Skin of body (tissue), 2 donors: ENCODE measurements around the gene ITPK1. TPM values are rescaled to one million over a fixed set of nuclear protein-coding genes. Genes with fewer than 3 reads are reported as not detected.

ENCODE experiments used
- DNase-seq: peaks from one replicate; lab custom pipeline; 2025; lab: John Stamatoyannopoulos, UW
- total RNA-seq: library from RNA; depleted of rRNA; stranded (reverse); fragments of >200 nt; gene quantifications from one replicate; pipeline ENCODE4 v1.2.3, GENCODE V29; 2014

ITPK1 gene
- total RNA-seq, 1 donor from 2014 or later: 7.6 TPM

DNA sequence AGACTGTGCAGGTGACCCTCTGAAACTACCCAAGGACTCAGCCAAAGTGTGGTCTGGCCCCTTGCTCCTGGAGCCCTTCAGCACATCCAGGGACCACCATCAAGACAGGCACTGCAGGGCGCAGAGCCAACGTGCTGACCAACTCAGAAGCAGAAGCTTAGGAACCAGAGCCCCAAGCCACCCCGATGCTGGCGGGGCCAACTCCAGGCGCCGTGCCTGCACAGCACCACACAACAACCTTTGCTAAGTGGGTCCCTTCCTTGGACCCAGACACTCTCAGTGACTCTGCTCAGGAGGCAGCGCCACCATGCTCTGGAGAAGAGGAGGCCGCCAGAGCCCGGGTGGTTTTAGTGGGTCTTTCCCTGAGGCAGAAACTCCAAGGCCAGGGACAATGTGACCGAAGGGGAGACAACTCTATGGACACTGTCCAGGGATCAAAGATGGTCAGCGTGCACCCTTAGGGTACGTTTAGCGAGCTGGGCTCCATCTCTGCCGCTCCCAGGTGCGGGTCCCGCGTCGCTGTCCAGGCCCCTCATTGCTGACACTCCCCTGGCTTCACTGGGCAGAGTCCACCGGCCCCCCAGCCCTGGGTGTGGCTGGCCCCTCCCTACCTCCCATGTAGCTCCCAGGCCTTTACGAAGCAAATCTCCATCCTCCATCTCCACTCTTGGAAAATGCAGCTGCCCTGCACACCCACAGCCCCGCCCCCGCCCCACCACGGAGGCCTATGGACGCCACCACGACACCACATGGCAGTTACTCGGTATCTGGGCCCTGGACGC is 176.6 kb downstream of the ITPK1 start:
- DNase-seq: no peak

DNA sequence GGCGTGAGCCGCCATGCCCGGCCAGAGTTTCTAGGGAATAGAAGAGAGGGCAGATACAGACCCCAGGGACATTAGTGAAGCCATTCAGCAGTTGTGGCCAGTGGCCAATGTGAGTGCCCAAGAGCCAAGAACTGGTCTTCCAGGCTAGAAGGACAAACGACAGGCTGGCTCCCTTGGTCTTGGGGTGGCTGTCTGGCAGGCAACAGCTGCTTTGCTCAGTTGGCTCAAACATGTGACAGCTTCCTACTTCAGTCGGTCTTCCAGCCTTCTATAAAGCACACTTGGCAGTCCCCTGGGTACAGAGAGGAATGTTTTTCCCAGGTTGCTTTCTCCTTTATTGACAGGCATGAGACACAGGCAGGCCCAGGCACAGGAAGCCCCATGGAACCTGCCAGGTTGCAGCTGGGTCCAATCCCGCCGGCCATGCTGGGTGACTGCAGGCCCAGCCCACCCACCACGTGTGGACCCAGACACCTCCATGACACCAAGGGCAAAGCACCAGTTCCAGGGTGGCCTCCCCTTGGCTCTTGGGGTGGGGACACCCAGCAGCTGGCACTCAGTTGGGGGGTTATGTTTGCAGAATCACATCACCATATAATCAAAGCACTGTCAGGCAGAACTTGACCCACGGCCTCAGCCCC is 177.4 kb downstream of the ITPK1 start:
- DNase-seq: no peak

DNA sequence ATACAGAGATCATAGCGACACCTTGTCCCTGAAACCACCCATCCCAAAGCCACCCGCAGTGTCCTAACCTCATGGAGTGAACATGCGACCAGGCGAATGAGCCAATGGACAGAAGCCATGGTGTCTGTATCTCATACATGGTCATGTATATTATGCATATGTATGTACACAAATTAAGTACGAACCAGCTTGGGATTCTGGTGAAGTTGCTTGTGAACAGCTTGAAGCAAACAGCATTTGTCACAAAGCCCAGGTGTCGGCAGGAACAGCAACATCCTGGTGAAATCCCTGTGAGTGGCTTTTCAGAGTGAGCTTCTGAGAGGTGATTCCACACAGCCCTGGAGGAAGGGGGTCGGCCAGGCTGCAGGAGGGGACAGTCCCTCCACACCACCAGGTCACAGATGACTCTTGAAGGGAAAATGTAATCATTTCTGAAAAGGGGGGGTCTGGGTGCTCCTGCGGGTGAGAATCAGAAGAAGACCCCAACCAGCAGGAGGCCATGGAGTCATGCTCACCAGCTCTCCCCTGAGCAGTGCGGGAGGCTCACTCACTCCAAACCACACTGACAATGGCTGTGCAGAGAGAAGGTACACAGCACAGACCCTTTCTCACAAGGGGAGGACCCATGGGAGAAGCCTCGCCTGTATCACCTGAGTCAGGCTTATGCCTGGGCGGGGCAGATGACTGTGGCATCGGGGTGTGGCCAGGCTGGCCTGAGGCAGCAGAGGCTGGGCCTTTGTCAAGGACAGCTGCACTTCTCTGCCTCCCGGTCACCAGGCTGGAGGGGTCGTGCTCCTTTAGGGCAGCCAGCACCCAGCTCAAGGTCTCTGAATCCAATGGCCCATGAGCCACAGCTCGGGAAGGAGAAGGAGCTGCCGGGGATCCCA is 178.4 kb downstream of the ITPK1 start:
- DNase-seq: no peak

DNA sequence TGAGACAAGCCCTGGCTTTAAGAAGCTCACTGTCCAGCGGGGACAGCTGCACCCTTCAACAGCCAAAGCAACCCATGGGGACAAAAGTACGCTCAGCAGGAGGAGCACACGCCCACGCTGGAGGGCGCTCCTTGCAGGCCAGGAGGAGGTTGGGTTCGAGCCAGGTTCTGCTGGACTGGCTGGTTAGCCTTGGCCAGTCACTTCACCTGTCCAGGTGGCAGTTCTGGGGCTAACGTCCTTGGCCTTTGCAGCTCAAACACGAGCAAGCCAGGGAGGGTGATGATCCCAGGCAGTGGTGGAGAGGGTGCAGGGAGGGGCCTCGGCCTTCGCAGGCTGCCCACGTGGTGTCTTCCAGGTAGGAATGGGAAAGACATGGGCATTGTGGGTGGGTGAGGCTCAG is 179.6 kb downstream of the ITPK1 start:
- no peak for DNase-seq

DNA sequence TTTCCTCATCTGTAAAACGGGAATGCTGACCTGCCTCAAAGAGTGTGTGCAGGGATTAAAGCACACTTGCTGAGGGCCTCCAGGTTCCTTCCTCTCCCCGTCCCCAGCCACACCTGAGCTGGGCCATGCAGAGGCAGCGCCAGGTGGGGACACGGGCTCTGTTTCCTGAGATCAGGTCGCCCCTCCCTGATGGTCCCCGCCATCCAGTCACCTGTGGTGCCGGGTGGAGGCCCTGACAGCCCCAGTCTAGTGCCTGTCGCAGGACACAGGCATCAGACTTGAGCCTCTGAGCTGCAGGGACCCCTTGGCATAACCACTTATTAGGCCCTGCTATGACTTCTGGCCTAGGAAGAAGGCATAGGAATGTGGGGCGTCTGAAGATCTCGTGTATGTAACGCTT is 180.3 kb downstream of the ITPK1 start:
- DNase-seq: no peak

DNA sequence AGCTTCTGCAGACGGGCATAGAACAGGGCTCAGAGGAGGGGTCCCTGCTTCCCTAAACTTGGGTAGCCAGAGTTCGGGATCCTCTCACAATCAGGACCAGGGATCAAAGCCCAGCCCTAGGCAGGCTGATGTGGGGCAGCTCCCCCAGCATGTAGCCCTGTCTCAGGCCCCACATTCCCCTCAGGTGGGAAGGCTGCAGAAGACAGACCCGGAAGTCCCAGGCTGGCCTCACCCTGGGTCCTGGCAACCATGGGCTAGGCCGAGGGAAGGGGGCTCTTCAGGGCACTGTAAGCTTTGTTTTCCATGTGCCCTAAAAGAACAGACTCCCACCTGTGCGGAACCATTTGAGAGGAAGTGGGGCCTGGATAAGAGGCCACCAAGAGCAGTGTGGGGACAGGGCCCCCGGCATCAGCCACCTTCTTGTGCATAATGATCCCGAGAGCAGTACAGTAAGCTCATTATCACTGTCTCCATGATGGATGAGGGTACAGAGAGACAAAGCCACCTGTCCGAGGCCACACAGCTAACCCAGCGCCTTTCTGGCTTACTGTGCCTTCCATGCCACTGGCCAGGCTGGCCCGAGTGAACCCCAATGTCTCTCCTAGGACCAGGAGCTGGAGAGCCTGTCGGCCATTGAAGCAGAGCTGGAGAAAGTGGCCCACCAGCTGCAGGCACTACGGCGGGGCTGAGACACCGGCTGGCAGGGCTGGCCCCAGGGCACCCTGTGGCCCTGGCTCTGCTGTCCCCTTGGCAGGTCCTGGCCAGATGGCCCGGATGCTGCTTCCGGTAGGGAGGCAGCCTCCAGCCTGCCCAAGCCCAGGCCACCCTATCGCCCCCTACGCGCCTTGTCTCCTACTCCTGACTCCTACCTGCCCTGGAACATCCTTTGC is 181.3 kb downstream of the ITPK1 start:
- no peak for DNase-seq

DNA sequence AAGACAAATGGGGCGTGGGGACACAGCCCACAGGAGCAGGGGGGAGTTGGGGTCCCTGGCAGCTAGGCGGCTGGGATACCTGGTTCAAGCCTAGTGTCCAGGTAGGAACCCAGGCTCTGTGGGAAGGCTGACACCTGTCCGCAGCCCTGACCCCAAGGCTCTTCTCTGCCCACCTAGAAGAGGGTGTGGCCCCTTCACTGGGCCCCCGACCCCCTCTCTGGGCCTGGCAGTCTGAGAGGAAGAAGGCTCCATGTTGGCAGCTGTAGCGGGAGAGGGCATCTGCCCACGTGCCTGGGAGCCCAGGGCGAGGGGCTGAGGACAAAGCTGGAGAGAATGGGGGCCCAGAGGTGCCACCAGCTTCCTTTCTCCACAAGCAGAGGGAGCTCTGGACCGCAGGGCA is 182.2 kb downstream of the ITPK1 start:
- no peak for DNase-seq

DNA sequence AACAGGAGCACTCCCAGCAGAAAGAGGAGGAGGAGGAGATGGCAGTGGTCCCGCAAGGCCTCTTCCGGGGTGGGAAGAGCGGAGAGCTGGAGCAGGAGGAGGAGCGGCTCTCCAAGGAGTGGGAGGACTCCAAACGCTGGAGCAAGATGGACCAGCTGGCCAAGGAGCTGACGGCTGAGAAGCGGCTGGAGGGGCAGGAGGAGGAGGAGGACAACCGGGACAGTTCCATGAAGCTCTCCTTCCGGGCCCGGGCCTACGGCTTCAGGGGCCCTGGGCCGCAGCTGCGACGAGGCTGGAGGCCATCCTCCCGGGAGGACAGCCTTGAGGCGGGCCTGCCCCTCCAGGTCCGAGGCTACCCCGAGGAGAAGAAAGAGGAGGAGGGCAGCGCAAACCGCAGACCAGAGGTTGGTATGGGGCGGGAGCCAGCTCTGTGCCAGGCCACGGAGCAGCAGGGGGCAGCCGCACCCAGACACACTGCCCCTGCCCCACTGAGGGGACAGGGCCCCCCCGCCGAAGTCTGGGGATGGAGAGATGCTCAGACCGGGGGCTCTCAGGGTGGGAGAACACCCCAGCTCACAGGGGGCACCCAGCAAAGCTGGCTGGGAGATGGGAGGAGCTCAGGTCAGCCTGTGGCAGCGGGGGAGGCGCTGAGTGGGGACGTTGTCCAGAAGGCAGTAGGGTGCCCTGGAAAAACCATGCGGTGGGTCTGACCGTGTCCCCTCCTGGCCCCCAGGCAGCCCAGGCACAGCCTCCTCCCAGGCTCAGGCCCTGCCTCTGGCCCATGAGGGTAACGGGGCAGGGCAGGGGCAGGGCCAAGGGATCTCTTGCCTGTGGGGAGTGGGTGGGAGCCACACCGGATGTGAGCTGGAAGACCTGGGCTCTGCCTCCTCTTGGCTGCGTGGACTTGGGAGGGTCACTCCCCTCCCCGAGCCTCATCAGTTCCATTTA is 183.0 kb downstream of the ITPK1 start:
- no peak for DNase-seq

DNA sequence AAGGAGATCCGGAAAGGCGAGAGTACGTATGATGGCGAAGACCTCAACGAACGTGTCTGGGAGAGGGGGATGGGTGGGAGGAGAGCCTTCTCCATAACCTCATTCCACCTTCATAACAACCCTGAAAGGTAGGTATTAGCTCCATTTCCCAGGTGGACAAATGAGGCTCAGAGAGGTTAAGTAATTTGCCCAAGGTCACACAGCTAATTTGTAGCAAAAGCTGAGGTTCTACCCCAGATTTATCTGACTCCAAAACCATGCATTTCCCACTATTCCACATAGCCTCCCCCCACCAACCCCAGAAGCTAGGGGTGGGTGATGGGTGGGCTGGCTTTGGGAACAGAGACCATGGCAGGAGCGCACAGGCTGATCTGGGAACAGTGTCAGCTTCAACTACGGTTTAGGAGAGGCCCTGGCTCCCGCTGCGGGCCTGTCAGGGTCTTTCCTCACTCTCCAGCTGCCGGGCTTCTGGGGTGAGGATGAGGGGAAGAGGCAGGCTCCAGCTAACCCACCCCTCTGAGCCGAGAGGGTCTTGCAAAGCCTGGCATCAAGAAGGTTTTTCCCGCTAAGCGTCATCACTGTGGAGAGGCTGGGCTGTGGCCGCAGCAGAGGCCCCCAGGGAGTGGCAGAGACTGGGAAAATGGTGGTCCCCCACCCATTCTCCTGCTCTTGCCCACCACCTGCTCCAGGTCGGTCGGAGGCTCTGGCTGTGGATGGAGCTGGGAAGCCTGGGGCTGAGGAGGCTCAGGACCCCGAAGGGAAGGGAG is 183.9 kb downstream of the ITPK1 start:
- DNase-seq: no peak

DNA sequence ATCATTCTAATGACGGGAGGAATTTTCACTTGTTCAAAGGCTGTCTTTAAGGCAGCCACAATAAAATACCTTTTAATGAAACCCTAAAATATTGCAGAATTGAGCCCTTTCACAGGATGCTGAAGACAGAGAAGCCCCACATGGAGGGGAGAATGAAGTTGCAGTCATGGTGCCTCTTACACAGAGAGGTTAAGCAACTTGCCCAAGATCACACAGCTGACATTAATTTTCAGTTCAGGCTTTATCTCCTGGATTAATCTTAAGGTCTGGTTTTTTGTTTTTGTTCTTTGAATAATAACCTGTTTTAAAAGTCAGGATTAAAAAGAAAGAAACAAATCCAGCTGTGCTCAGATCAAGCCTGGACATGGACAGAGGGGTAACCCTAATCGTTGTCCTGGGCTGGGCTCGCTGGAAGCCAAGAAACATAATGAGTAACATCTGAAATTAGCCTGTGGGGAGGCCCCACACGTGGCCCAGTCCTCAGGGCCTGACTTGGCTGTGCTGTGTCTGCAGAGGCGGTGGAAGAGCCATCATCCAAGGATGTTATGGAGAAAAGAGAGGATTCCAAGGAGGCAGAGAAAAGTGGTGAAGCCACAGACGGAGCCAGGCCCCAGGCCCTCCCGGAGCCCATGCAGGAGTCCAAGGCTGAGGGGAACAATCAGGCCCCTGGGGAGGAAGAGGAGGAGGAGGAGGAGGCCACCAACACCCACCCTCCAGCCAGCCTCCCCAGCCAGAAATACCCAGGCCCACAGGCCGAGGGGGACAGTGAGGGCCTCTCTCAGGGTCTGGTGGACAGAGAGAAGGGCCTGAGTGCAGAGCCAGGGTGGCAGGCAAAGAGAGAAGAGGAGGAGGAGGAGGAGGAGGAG is 184.8 kb downstream of the ITPK1 start:
- no peak for DNase-seq

DNA sequence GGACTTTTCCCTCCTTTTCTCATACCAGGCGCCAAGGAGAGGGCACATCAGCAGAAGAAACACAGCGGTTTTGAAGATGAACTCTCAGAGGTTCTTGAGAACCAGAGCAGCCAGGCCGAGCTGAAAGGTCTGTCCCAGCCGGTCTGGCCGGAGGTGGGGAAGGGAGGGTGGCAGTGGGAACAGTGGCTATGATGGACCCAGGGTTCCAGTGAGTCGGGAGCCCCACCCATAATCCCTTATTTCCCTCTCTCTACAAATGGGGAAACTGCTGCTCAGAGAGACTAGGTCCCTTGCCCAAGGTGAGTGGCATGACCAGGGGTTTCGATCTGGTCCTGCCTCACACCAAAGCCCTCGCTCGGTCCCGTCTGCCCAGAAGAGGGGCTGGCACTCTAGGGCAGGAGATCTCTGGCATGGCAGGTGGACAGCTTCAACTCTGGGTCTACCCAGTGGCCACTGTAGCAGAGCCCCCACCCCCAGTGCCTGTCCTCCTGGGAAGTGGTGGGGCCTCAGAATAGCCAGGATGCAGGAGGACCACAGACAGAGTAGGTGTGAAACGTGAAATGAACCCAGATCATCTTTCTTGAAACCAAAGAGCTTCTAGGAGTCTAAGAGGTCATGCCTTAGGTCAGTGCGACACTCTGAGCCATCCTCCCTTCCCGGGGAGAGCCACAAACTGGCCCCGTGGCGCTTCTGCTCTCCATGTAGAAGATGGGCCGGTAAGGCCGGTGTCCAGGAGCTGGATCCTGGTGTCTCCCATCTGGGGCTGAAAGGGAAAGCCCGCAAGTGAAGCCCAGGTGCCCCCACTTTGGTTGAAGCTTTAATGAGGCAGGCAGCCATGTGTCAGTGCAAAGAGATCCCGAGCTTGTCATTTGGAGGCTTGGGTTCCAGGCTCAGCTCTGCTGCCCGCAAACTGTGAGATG is 185.8 kb downstream of the ITPK1 start:
- no peak for DNase-seq

DNA sequence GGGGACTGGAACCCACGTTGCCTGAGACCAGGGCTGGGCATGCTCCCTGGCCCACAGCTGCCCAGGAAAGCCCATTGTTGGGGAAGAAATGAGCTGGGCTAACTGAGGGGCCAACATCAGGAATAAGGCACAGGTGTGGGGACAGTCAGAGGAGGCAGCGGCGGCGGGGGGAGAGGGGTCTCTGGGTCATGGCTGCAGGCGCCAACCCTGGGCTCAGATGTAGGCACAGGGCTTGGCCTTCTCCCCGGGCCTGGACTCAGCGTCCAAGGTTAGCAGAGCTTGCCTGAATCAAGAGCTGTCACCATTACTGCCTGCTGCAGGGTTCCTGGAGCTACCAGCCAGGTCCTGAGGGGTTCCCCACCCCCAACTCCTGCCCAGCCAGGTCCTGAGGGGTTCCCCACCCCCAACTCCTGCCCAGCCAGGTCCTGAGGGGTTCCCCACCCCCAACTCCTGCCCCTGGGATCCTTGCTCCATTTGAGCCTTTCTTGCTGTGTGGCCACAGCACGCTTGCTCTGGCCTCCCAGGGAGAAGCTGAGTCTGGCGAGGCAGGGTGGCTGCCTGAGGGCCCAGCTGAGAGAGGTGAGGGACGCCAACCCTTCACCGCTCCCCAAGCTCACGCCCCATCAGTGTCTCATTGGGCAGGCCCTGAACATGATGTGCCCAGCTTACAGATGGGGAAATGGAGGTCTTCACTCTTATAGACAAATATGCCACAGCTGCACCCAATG is 186.6 kb downstream of the ITPK1 start:
- DNase-seq: no peak

DNA sequence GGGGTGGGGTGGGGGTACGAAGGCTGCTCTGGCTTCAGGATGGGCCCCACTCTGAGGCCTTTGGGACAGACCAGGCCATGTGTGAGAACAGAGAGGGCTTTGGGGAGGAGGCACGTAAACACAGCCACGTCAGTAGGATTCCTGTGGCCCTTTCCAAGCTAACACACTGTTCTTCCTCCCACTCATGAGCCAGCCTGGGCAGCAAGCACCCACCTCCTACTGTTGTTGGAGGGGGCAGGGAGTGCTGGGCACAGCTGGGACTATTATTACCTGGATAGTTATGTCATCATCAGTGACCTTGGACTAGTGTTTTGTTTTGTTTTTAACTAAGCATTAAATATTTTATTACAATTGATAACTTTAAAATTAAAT is 187.5 kb downstream of the ITPK1 start:
- DNase-seq: no peak

DNA sequence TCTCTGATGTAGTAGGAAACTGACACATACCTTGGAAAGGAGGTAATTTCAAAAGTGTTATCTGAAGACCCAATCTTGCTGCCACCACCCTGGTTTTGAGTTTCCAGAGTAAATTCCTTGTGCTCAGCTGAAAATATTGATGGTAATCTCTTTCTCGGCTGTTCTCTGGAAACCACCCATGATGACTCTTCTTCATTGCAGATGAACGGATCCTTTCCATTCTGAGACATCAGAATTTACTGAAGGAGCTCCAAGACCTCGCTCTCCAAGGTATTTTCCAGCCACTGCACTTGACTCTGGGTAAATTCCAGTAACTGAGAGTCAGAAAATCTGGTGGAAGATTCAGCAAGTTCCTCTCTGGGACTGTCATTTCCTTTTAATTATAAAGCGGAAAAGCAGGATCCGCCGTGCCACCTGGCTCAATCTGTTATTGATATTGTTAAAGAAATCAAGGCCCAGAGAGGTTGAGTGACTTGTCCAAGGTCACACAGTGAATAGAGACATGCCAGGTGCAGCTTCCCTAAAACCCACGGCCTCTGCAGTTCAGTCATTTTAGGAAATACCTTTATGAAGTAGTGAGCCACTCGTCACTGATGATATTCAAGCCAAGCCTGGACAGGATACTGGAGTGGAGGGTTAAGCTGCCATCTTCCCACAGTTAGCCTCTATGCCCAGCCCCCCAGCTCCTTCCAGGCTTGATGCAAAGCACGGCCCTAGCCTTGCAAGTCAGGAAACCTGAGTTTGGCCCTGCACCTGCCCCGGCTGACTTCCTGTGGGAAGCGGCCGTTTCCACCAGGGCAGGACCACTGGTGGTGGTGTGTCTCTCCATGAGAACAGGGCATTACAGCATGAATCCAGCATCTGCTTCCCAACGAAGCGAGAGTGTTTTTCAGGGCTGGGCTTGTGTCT is 188.1 kb downstream of the ITPK1 start:
- DNase-seq: no peak

DNA sequence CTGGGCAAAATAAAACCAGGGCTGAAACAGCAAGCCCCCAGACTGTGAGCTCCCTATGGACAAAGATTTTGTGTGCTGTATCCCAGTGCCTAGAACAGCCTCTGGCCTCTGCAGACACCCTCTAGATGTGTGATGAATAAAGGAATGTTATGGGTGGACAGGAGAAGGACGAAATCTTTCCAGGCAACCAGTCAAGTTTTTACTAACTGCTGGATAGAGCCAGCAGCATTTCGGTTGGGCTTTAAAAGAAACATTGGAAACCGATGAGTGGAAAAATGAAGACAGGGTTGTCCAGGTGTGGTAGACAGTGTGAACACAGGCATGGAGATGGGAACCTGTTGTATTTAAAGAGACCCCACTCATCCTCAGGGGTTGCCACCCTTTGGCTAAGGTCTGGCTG is 188.8 kb downstream of the ITPK1 start:
- DNase-seq: no peak
